Neural cell (in vitro differentiated cells): Measurements from ENCODE around the gene COPA.

Source experiments
- CTCF ChIP-seq: fragments of 450-650 bp; IDR thresholded peaks from 2 replicates; pipeline ENCODE4 v1.5.1; 2014; ENCODE audit warnings: antibody characterized with exemption, mild to moderate bottlenecking, moderate library complexity; ENCODE audit not compliant: poor library complexity, severe bottlenecking
- POLR2AphosphoS5 ChIP-seq: IDR thresholded peaks from 2 replicates; pipeline ENCODE4 v1.6.1; 2012
- RAD21 ChIP-seq: fragments of 450-650 bp; conservative IDR thresholded peaks from 2 replicates; pipeline ENCODE4 v1.6.1; 2014; ENCODE audit warnings: antibody characterized with exemption, mild to moderate bottlenecking, moderate library complexity
- SMC3 ChIP-seq: fragments of 450-650 bp; conservative IDR thresholded peaks from 2 replicates; pipeline ENCODE4 v1.6.1; 2014; ENCODE audit warnings: antibody characterized with exemption, mild to moderate bottlenecking, moderate library complexity; ENCODE audit not compliant: poor library complexity

- no peak for TF ChIP-seq CTCF
- no peak for TF ChIP-seq POLR2AphosphoS5
- TF ChIP-seq RAD21: no peak
- no peak for TF ChIP-seq SMC3
These were observed 20.0 kb upstream of the COPA start for GRCh38 chr1:160363010-160363409.
